ENCODE results near the gene ZBTB42.

DNA sequence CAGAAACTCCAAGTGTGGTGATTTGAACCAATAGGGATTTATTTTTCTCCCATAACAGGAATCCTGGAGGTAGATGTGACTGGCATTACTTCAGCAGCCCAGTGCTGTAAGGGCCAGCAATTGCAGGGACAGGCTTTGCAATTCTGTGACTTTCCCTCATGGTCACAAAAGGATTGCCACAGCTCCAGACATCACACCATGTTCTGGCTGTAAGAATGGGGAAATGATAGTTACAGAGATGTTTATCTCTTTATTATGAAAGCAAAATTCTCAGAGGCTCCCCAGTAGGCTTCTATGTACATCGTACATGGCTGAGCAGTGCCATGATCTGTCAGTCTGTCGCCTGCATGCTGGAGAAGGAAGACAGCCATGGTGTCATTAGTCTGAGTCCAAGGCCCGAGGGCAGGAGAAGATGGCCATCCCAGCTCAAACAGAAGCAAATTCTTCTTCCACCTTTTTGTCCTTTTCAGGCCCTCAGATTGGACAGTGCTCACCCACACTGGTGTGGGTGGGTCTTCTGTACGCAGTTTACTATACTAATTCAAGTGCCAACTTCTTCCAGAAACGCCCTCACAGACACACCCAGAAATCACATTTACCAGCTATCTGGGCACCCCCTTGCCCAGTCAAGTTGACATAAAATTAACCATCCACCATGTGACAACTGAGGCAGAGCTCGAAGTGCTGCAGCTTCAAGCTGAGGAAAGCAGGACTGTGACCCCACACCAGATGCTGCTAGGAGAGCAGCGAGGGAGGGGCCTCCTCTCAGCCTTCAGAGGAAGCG is 17.2 kb downstream of the ZBTB42 start:
- no peak for TF ChIP-seq EZH2phosphoT487 (IDR thresholded peaks at IDR 0.05; ENCODE audit: borderline replicate concordance, low read length)
- TF ChIP-seq, protein P1, sequence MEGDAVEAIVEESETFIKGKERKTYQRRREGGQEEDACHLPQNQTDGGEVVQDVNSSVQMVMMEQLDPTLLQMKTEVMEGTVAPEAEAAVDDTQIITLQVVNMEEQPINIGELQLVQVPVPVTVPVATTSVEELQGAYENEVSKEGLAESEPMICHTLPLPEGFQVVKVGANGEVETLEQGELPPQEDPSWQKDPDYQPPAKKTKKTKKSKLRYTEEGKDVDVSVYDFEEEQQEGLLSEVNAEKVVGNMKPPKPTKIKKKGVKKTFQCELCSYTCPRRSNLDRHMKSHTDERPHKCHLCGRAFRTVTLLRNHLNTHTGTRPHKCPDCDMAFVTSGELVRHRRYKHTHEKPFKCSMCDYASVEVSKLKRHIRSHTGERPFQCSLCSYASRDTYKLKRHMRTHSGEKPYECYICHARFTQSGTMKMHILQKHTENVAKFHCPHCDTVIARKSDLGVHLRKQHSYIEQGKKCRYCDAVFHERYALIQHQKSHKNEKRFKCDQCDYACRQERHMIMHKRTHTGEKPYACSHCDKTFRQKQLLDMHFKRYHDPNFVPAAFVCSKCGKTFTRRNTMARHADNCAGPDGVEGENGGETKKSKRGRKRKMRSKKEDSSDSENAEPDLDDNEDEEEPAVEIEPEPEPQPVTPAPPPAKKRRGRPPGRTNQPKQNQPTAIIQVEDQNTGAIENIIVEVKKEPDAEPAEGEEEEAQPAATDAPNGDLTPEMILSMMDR (conservative IDR thresholded peaks at IDR 0.05; ENCODE audit: low read depth, low read length), result no peak
- no peak for TF ChIP-seq EZH2 (IDR thresholded peaks at IDR 0.05; ENCODE audit: low read length, unreplicated experiment)

Data from PC-3 (cell line).